Panc1 (cell line): ENCODE measurements around the gene LHFPL2. TPM values are rescaled to one million over a fixed set of nuclear protein-coding genes. Genes with fewer than 3 reads are reported as not detected.

Experiments
- ATAC-seq: fragments of 200-7000 bp; cut with Tn5 transposase; 2 replicates; pipeline ENCODE4 v1.9.1; 2020; ENCODE audit warnings: mild to moderate bottlenecking, moderate library complexity
- BruUV-seq: library from RNA; stranded (reverse); fragments of 400-500 nt; replicated peaks from 2 replicates; lab custom pipeline; 2021; lab: Mats Ljungman, UMichigan
- CTCF ChIA-PET: fragments of 300-600 bp; sonication (Branson Sonifier 250); formaldehyde crosslinking; loops from one replicate; lab custom pipeline; 2022; ENCODE audit warnings: antibody characterized with exemption; lab: Charles Lee
- POLR2A ChIA-PET: fragments of 300-600 bp; sonication (Branson Sonifier 250); formaldehyde crosslinking; loops from one replicate; lab custom pipeline; 2022; ENCODE audit warnings: antibody characterized with exemption; lab: Charles Lee
- DNase-seq: peaks from one replicate; pipeline ENCODE4 v3.0.0-alpha.2; 2010; ENCODE audit warnings: low read depth, low spot score
- H3K27ac ChIP-seq: 2 replicates; pipeline ENCODE4 v1.5.1; 2011; ENCODE audit warnings: mild to moderate bottlenecking, low read length, inconsistent platforms
- H3K27me3 ChIP-seq: fragments of 200-500 bp; sonication (Bioruptor generic); 2 replicates; pipeline ENCODE4 v1.6.0; 2014; ENCODE audit warnings: low read length, inconsistent platforms; ENCODE audit not compliant: control insufficient read depth, insufficient read depth
- H3K36me3 ChIP-seq: fragments of 200-500 bp; sonication (Bioruptor generic); 2 replicates; pipeline ENCODE4 v1.5.1; 2014; ENCODE audit warnings: inconsistent platforms, mild to moderate bottlenecking, low read length, moderate library complexity; ENCODE audit not compliant: control insufficient read depth, insufficient read depth
- H3K4me1 ChIP-seq: 2 replicates; pipeline ENCODE4 v1.5.1; 2011; ENCODE audit warnings: inconsistent platforms, mild to moderate bottlenecking, low read length, moderate library complexity; ENCODE audit not compliant: control insufficient read depth, insufficient read depth
- H3K4me3 ChIP-seq, 2 experiments: 2 replicates each; pipeline ENCODE4 v1.5.1; 2011 to 2012; ENCODE audit warnings: low read depth in 2 of 2, low read length in 2 of 2, mild to moderate bottlenecking in 2 of 2, inconsistent platforms in 1 of 2, moderate library complexity in 1 of 2
- H3K9me3 ChIP-seq: fragments of 200-500 bp; sonication (Bioruptor generic); 2 replicates; pipeline ENCODE4 v1.5.1; 2014; ENCODE audit warnings: low read depth, mild to moderate bottlenecking, inconsistent platforms, low read length, moderate library complexity; ENCODE audit not compliant: control insufficient read depth, insufficient read depth
- POLR2AphosphoS5 ChIP-seq: IDR thresholded peaks from 2 replicates; pipeline ENCODE4 v1.6.1; 2012; ENCODE audit warnings: mild to moderate bottlenecking, low read depth, low read length, moderate library complexity
- SIN3A ChIP-seq: IDR thresholded peaks from 2 replicates; pipeline ENCODE4 v1.6.1; 2012; ENCODE audit warnings: low read depth, mild to moderate bottlenecking, low read length, moderate library complexity, borderline replicate concordance; ENCODE audit not compliant: insufficient read depth
- TCF7L2 ChIP-seq: IDR thresholded peaks from 2 replicates; pipeline ENCODE4 v1.6.1; 2011; ENCODE audit warnings: mild to moderate bottlenecking, low read depth, low read length, inconsistent platforms
- in situ Hi-C: cut with HindIII; loops from 2 replicates; pipeline ENCODE4 v1.10.0; 2016; ENCODE audit warnings: low sequenced_read_pairs, low pct_unique_long_range_greater_than_20kb
- intact Hi-C: fragments of 100-400 bp; cut with micrococcal nuclease; formaldehyde crosslinking; loops from one replicate; pipeline ENCODE4 v1.10.0; 2022; ENCODE audit not compliant: unreplicated experiment
- total RNA-seq: library from RNA; stranded (reverse); gene quantifications from one replicate; pipeline ENCODE4 v1.2.1, GENCODE V29; 2021; ENCODE audit not compliant: unreplicated experiment
- TF ChIP-seq, protein P1 (sequence below), 2 experiments: IDR thresholded peaks; 2 replicates each; pipeline ENCODE4 v1.6.1; 2011 to 2012; ENCODE audit warnings: low read depth in 2 of 2, control low read depth in 1 of 2, low read length in 1 of 2, mild to moderate bottlenecking in 1 of 2, moderate library complexity in 1 of 2; ENCODE audit not compliant: insufficient read depth in 1 of 2
- TF ChIP-seq, protein P2 (sequence below): fragments of 450-650 bp; IDR thresholded peaks from 2 replicates; pipeline ENCODE4 v1.5.1; 2017; ENCODE audit warnings: mild to moderate bottlenecking

LHFPL2 gene
- total RNA-seq, 1 experiment from 2014 or later, result 25.8 TPM

DNA sequence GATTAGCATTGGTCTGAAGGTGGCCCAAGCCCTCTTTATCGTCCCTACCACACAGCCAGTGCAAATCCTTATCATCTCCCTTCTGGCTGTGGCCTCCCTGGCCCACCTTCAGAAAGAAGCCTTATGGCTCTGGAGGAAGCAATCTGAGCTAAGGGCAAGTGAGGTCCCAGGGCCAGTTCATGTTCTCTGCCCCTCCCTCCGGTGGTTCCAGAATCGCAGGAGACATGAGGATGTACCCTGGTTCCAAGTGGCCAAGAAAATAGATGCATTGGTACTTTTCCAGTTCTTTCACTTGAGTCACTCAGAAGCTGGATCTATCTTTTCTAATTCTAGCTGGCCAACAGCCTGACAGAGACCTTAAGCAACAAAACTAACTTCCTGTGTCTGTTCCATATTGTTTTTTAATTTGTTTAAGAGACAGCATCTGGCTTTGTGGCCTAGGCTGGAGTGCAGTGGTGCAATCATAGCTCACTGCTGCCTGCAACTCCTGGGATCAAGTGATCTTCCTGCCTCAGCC lies 60.7 kb downstream of the LHFPL2 start:
- Histone ChIP-seq H3K4me1 (peaks cover 19% of the 10 kb centered on the region), H3K36me3 (no peaks in the 10 kb centered on the region), H3K9me3 (no peaks in the 10 kb centered on the region; the same call in 1 of the 2 replicates), H3K27ac (no peak overlapping the region), H3K4me3 (no peak overlapping the region), H3K27me3 (no peaks in the 10 kb centered on the region)
- no peak for TF ChIP-seq POLR2AphosphoS5
- TF ChIP-seq, protein P1, sequence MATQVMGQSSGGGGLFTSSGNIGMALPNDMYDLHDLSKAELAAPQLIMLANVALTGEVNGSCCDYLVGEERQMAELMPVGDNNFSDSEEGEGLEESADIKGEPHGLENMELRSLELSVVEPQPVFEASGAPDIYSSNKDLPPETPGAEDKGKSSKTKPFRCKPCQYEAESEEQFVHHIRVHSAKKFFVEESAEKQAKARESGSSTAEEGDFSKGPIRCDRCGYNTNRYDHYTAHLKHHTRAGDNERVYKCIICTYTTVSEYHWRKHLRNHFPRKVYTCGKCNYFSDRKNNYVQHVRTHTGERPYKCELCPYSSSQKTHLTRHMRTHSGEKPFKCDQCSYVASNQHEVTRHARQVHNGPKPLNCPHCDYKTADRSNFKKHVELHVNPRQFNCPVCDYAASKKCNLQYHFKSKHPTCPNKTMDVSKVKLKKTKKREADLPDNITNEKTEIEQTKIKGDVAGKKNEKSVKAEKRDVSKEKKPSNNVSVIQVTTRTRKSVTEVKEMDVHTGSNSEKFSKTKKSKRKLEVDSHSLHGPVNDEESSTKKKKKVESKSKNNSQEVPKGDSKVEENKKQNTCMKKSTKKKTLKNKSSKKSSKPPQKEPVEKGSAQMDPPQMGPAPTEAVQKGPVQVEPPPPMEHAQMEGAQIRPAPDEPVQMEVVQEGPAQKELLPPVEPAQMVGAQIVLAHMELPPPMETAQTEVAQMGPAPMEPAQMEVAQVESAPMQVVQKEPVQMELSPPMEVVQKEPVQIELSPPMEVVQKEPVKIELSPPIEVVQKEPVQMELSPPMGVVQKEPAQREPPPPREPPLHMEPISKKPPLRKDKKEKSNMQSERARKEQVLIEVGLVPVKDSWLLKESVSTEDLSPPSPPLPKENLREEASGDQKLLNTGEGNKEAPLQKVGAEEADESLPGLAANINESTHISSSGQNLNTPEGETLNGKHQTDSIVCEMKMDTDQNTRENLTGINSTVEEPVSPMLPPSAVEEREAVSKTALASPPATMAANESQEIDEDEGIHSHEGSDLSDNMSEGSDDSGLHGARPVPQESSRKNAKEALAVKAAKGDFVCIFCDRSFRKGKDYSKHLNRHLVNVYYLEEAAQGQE (IDR thresholded peaks at IDR 0.05; ENCODE audit: insufficient read depth in 1 of 2, low read depth in 2 of 2, low read length in 1 of 2), result no peak
- TF ChIP-seq SIN3A, result no peak
- TF ChIP-seq TCF7L2, result no peak
- TF ChIP-seq, protein P2, sequence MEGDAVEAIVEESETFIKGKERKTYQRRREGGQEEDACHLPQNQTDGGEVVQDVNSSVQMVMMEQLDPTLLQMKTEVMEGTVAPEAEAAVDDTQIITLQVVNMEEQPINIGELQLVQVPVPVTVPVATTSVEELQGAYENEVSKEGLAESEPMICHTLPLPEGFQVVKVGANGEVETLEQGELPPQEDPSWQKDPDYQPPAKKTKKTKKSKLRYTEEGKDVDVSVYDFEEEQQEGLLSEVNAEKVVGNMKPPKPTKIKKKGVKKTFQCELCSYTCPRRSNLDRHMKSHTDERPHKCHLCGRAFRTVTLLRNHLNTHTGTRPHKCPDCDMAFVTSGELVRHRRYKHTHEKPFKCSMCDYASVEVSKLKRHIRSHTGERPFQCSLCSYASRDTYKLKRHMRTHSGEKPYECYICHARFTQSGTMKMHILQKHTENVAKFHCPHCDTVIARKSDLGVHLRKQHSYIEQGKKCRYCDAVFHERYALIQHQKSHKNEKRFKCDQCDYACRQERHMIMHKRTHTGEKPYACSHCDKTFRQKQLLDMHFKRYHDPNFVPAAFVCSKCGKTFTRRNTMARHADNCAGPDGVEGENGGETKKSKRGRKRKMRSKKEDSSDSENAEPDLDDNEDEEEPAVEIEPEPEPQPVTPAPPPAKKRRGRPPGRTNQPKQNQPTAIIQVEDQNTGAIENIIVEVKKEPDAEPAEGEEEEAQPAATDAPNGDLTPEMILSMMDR, result no peak
- intact Hi-C loops, result no loop called here
- no peak for ATAC-seq
- ChIA-PET CTCF (no interaction called here), POLR2A (no interaction called here)
- in situ Hi-C loops, result no loop called here
- DNase-seq, result no peak
- no TSS peak for BruUV-seq

DNA sequence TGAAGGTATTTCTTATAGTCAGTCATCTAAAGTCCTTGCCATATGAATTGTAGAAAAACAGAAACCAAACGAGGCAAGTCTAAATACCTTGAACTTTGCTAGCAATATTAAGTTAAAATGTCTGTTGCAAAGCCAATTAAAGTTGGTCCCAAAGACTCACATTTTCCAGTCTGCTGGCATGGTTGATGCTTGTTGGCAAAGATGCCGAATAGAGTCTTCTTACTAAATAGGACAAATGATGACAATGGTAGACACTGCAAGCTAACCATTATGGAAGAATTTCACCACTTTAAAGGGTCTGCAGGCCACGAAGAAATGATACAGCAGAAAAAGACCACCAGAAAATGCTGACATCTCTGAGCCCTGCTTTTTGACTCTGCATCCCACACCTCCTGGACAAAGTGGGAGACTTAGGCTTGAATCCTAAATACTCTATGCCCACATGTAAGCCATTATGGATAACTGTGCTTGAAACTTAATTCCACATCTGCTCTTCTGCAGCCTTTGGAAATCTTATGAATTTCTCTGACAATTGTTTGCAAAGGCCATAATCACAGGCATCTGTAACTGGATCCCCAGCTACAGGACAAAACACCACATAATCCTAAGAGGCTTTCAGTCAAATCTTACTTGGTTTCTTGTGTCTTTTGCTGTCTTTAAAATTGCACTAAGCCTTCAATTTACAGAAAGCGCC lies 61.3 kb downstream of the LHFPL2 start:
- in situ Hi-C loops (no loop called here), intact Hi-C loops (no loop called here)
- no peak for DNase-seq
- H3K9me3 ChIP-seq, result no peaks in the 10 kb centered on the region; the same call in 1 of the 2 replicates
- no peak for ATAC-seq
- peaks cover 19% of the 10 kb centered on the region for H3K4me1 ChIP-seq
- ChIA-PET POLR2A (no interaction called here), CTCF (interaction anchor here (1.1 kb wide), 1 partner anchor 50 kb away, joined by 3 read pairs; no protein-coding TSS in a partner anchor)
- H3K36me3 ChIP-seq, result no peaks in the 10 kb centered on the region
- BruUV-seq, result no TSS peak
- H3K27me3 ChIP-seq, result no peaks in the 10 kb centered on the region
- H3K4me3 ChIP-seq, result no peak overlapping the region
- no peak overlapping the region for H3K27ac ChIP-seq
- TF ChIP-seq POLR2AphosphoS5 (no peak), TCF7L2 (no peak), SIN3A (no peak)
- TF ChIP-seq, protein P2, result no peak
- TF ChIP-seq, protein P1 (IDR thresholded peaks at IDR 0.05; ENCODE audit: insufficient read depth in 1 of 2, low read depth in 2 of 2, low read length in 1 of 2), result no peak
